Pulmonary artery endothelial cell (primary cell): ENCODE data around the gene KANSL1L. TPM values are rescaled to one million over a fixed set of nuclear protein-coding genes. Genes with fewer than 3 reads are reported as not detected.
A peak's percentile ranks its signal among the peaks of the same experiment; 100 is the strongest.
"Not testable (repeated sequence)": the region's sequence is repeated elsewhere in the genome, so short reads cannot be mapped to it uniquely, and the experiment has no call there.

Source experiments
- DNase-seq: peaks from one replicate; pipeline ENCODE4 v3.0.0-alpha.2; 2011; ENCODE audit warnings: low read depth, low spot score
- total RNA-seq: library from RNA; depleted of rRNA; stranded (reverse); fragments of >200 nt; gene quantifications from 2 replicates; pipeline ENCODE4 v1.2.3, GENCODE V29; 2014

Gene KANSL1L
- total RNA-seq, result 8.1 and 14.6 TPM in 2 replicates

- peak; percentile 87 for DNase-seq
These were observed at the start of gene KANSL1L for GRCh38 chr2:210171309-210172218. Gene KANSL1L, minus strand, starts transcription at chr2:210171409. Its CDS starts 16,827 bp downstream, at chr2:210154582.

- no peak for DNase-seq
These were observed 43.9 kb upstream of the KANSL1L start for GRCh38 chr2:210215120-210215519.

GRCh38 chr2:210210185-210210584 is 39.0 kb upstream of the KANSL1L start:
- no peak for DNase-seq

- no peak for DNase-seq
These were observed 36.7 kb upstream of the KANSL1L start for GRCh38 chr2:210207929-210208328.

GRCh38 chr2:210203558-210203957 is 32.3 kb upstream of the KANSL1L start:
- no peak for DNase-seq

- no peak for DNase-seq
These were observed 31.9 kb upstream of the KANSL1L start for GRCh38 chr2:210203147-210203546.

GRCh38 chr2:210199854-210200253 is 28.6 kb upstream of the KANSL1L start:
- no peak for DNase-seq

GRCh38 chr2:210199186-210199765 is 28.1 kb upstream of the KANSL1L start:
- DNase-seq, result no peak

- DNase-seq, result no peak
These were observed 27.1 kb upstream of the KANSL1L start for GRCh38 chr2:210198326-210198725.

- DNase-seq, result no peak
These were observed 26.5 kb upstream of the KANSL1L start for GRCh38 chr2:210197720-210198119.

GRCh38 chr2:210195101-210195852 is 24.1 kb upstream of the KANSL1L start:
- no peak for DNase-seq

GRCh38 chr2:210190345-210190744 is 19.1 kb upstream of the KANSL1L start:
- DNase-seq, result no peak

GRCh38 chr2:210189452-210190138 is 18.4 kb upstream of the KANSL1L start:
- DNase-seq, result no peak

GRCh38 chr2:210188755-210189154 is 17.5 kb upstream of the KANSL1L start:
- DNase-seq, result no peak

- DNase-seq, result no peak
These were observed 17.0 kb upstream of the KANSL1L start for GRCh38 chr2:210188190-210188589.

- not testable (repeated sequence) for DNase-seq
These were observed 12.7 kb upstream of the KANSL1L start for GRCh38 chr2:210183936-210184335.

- DNase-seq, result not testable (repeated sequence)
These were observed 10.4 kb upstream of the KANSL1L start for GRCh38 chr2:210181606-210182088.

GRCh38 chr2:210181033-210181605 is 9.9 kb upstream of the KANSL1L start:
- DNase-seq, result not testable (repeated sequence)

GRCh38 chr2:210180477-210180876 is 9.3 kb upstream of the KANSL1L start:
- no peak for DNase-seq

- no peak for DNase-seq
These were observed 8.3 kb upstream of the KANSL1L start for GRCh38 chr2:210179351-210179990.
